ENCODE data around the gene FXN. TPM values are rescaled to one million over a fixed set of nuclear protein-coding genes. Genes with fewer than 3 reads are reported as not detected.
"Not testable (repeated sequence)": the region's sequence is repeated elsewhere in the genome, so short reads cannot be mapped to it uniquely, and the experiment has no call there.

Gene FXN
- total RNA-seq, 6 experiments from 2014 or later, result 12.5 to 30.4 (median 24.7) TPM

DNA sequence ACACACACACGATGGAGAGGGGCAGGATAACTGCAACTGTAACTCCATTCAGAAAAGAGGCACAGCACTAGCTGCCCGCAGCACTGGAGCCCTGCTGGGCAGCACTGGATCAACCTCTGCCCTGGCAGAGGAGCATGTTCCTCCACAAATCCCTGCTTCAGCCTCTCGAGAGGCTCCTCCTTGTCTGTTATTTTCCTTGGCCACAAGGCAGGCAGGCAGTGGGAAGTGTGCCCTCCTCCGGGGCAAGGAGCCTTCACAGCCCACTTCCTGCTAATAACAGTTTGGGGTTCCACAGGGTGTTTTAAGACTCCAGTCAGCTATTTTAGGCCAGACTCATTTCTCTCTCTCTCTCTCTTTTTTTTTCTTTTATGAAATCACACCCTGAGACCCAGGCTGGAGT, 11.8 kb downstream of the FXN start:
- TF ChIP-seq, protein P1, sequence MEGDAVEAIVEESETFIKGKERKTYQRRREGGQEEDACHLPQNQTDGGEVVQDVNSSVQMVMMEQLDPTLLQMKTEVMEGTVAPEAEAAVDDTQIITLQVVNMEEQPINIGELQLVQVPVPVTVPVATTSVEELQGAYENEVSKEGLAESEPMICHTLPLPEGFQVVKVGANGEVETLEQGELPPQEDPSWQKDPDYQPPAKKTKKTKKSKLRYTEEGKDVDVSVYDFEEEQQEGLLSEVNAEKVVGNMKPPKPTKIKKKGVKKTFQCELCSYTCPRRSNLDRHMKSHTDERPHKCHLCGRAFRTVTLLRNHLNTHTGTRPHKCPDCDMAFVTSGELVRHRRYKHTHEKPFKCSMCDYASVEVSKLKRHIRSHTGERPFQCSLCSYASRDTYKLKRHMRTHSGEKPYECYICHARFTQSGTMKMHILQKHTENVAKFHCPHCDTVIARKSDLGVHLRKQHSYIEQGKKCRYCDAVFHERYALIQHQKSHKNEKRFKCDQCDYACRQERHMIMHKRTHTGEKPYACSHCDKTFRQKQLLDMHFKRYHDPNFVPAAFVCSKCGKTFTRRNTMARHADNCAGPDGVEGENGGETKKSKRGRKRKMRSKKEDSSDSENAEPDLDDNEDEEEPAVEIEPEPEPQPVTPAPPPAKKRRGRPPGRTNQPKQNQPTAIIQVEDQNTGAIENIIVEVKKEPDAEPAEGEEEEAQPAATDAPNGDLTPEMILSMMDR (IDR thresholded peaks at IDR 0.05), result no peak
- TF ChIP-seq POLR2A (IDR thresholded peaks at IDR 0.05), result no peak
- Histone ChIP-seq H3K4me1 (peaks cover 0 to 8% (median 3%) of the 10 kb centered on the region in 4 donors), H3K9me3 (no peaks in the 10 kb centered on the region), H3K4me3 (no peak overlapping the region), H3K27ac (no peak overlapping the region), H3K27me3 (no peaks in the 10 kb centered on the region), H3K36me3 (peaks cover 0 to 18% (median 9%) of the 10 kb centered on the region in 4 donors)
- intact Hi-C loops (cut with DNase I), result no loop called here
- no peak for DNase-seq
- no peak for ATAC-seq
- WGBS (ENCODE audit: insufficient coverage, low coverage, low lambda C conversion rate, missing lambda C conversion rate), result 40% methylated on average over 1 of the region's 4 CpGs

- H3K27ac ChIP-seq, result no peak overlapping the region
- H3K36me3 ChIP-seq, result peaks cover 0 to 24% (median 9%) of the 10 kb centered on the region in 4 donors
- no peaks in the 10 kb centered on the region for H3K27me3 ChIP-seq
- DNase-seq (no peak), ATAC-seq (no peak)
- no peaks in the 10 kb centered on the region for H3K9me3 ChIP-seq
- H3K4me3 ChIP-seq, result no peak overlapping the region
- 76% methylated on average over 5 of the region's 6 CpGs for WGBS (ENCODE audit: insufficient coverage, low coverage, low lambda C conversion rate, missing lambda C conversion rate)
- TF ChIP-seq, protein P1 (IDR thresholded peaks at IDR 0.05), result no peak
- TF ChIP-seq POLR2A (IDR thresholded peaks at IDR 0.05), result no peak
- H3K4me1 ChIP-seq, result peaks cover 0 to 8% (median 3%) of the 10 kb centered on the region in 4 donors
- intact Hi-C loops (cut with DNase I), result no loop called here
Observed at GRCh38 chr9:69049094-69049493, 13.5 kb downstream of the FXN start.

DNA sequence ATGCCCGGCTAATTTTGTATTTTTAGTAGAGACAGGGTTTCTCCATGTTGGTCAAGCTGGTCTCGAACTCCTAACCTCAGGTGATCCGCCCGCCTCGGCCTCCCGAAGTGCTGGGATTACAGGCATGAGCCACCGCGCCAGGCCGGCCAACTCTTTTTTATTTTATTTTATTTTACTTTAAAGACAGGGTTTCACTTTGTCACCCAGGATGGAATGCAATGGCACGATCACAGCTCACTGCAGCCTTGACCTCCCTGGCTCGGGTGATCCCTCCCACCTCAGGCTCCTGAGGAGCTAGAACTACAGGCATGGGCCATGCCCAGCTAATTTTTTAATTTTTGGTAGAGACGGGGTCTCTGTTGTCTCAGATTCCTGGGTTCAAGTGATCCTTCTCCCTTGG, 15.4 kb downstream of the FXN start:
- DNase-seq, H3K4me1 ChIP-seq, H3K9me3 ChIP-seq, ATAC-seq, H3K27me3 ChIP-seq, H3K27ac ChIP-seq, H3K4me3 ChIP-seq: not testable (repeated sequence)
- H3K36me3 ChIP-seq, result peaks cover 0 to 27% (median 9%) of the 10 kb centered on the region in 4 donors
- 63% methylated on average over 3 of the region's 12 CpGs for WGBS (ENCODE audit: insufficient coverage, low coverage, low lambda C conversion rate, missing lambda C conversion rate)
- intact Hi-C loops (cut with DNase I), result loop anchor here (10.0 kb wide), 3 partner anchors 74 to 154 kb away; no protein-coding TSS in a partner anchor

DNA sequence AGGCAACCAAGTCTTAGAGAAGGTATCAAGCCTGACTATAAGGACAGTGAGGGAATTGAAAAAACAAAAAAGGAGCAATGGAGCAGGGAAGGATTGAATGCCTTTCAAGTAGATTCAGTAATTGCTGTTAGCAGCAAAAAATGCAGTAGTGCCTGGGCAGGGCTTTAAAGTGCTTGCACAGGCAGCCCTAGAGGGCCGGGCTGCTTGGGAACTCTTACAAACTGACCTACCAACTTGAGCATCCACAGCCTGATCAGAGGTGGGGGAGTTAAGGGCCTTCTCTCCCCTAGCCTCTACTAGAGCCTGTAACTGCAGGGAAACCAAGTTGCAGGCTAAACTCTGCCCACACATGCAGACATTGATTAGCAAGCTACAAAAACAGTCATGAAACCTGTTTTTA, 19.4 kb downstream of the FXN start:
- no peaks in the 10 kb centered on the region for H3K9me3 ChIP-seq
- DNase-seq, result no peak

DNA sequence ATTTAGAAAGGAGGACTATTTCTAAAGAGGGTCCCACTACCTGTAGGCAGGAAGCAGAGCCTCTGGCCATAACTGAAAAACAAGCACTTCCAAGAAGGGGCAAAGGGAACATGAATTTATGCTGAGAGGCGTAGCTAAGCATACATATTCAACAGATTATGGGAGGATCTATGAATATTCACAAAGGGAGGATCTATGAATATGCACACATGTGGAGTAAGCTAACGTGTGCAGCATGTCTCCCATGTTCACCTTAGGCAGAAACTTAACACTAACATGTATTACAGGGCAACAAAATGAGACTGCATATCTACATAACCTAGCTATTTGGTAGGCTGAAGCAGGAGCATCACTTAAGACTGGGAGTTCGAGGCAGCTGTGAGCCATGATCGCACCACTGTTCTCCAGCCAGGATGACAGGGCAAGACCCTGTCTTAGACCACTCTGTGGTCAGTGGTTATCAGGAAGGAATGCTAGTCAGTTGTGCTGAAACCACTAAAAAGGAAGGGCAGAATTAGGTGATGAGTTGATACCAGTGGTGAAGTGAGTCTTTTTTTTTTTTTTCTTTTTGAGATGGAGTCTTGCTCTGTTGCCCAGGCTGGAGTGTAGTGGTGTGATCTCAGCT, 20.8 kb downstream of the FXN start:
- 83% methylated on average over 3 of the region's 4 CpGs for WGBS (ENCODE audit: insufficient coverage, low coverage, low lambda C conversion rate, missing lambda C conversion rate)
- ATAC-seq, result no peak
- Histone ChIP-seq H3K27ac (no peak overlapping the region), H3K4me1 (no peaks in the 10 kb centered on the region), H3K9me3 (no peaks in the 10 kb centered on the region), H3K36me3 (peaks cover 0 to 21% (median under 1%) of the 10 kb centered on the region in 4 donors), H3K4me3 (no peak overlapping the region), H3K27me3 (no peaks in the 10 kb centered on the region)
- TF ChIP-seq POLR2A (IDR thresholded peaks at IDR 0.05), result no peak
- TF ChIP-seq, protein P1 (IDR thresholded peaks at IDR 0.05), result no peak
- no peak for DNase-seq
- intact Hi-C loops (cut with DNase I), result loop anchor here (10.0 kb wide), 3 partner anchors 68 to 148 kb away; no protein-coding TSS in a partner anchor

More for the DNA sequence above, 19.4 kb downstream of the FXN start:
- TF ChIP-seq, protein P1 (IDR thresholded peaks at IDR 0.05), result no peak
- TF ChIP-seq POLR2A (IDR thresholded peaks at IDR 0.05), result no peak
- no peak overlapping the region for H3K27ac ChIP-seq
- no peak for ATAC-seq
- 71% methylated on average over 1 of the region's 1 CpG for WGBS (ENCODE audit: insufficient coverage, low coverage, low lambda C conversion rate, missing lambda C conversion rate)
- intact Hi-C loops (cut with DNase I), result loop anchor here (10.0 kb wide), 3 partner anchors 70 to 150 kb away; no protein-coding TSS in a partner anchor
- no peaks in the 10 kb centered on the region for H3K27me3 ChIP-seq
- no peak overlapping the region for H3K4me3 ChIP-seq
- no peaks in the 10 kb centered on the region for H3K4me1 ChIP-seq
- H3K36me3 ChIP-seq, result peaks cover 0 to 21% (median under 1%) of the 10 kb centered on the region in 4 donors
